HEK293T (cell line): ENCODE results near the gene VENTX.

Experiments used
- ELF4 ChIP-seq: fragments of 450-650 bp; IDR thresholded peaks from 2 replicates; pipeline ENCODE4 v1.6.1; 2017; ENCODE audit warnings: antibody characterized with exemption
- FOXA1 ChIP-seq: fragments of 450-650 bp; IDR thresholded peaks from 2 replicates; pipeline ENCODE4 v1.6.1; 2016; ENCODE audit warnings: mild to moderate bottlenecking
- FOXK2 ChIP-seq: fragments of 450-650 bp; IDR thresholded peaks from 2 replicates; pipeline ENCODE4 v1.6.1; 2016; ENCODE audit warnings: mild to moderate bottlenecking
- HDGF ChIP-seq: fragments of 450-650 bp; IDR thresholded peaks from 2 replicates; pipeline ENCODE4 v1.6.1; 2017; ENCODE audit warnings: antibody characterized with exemption, borderline replicate concordance
- NFRKB ChIP-seq: fragments of 450-650 bp; IDR thresholded peaks from 2 replicates; pipeline ENCODE4 v1.6.1; 2016; ENCODE audit warnings: mild to moderate bottlenecking, moderate library complexity
- SUZ12 ChIP-seq: fragments of 450-650 bp; IDR thresholded peaks from 2 replicates; pipeline ENCODE4 v1.6.1; 2016; ENCODE audit warnings: mild to moderate bottlenecking
- TARDBP ChIP-seq: fragments of 450-650 bp; IDR thresholded peaks from 2 replicates; pipeline ENCODE4 v1.6.1; 2016
- ZNF384 ChIP-seq: fragments of 450-650 bp; IDR thresholded peaks from 2 replicates; pipeline ENCODE4 v1.6.1; 2016

- no peak for TF ChIP-seq FOXA1
- no peak for TF ChIP-seq NFRKB
- TF ChIP-seq TARDBP = no peak
- TF ChIP-seq SUZ12 = no peak
- no peak for TF ChIP-seq HDGF
- no peak for TF ChIP-seq ZNF384
- no peak for TF ChIP-seq ELF4
- TF ChIP-seq FOXK2 = no peak
Observed at GRCh38 chr10:133264461-133264860, 26.8 kb downstream of the VENTX start.
